VCaP (cell line): Measurements from ENCODE around the gene NFKB2.

Source experiments
- H3K27ac ChIP-seq: fragments of 450-650 bp; 2 replicates; pipeline ENCODE4 v1.5.1; 2017
- TF ChIP-seq, protein P1 (sequence below): fragments of 450-650 bp; conservative IDR thresholded peaks from 2 replicates; pipeline ENCODE4 v1.5.1; 2017; ENCODE audit warnings: mild to moderate bottlenecking, moderate library complexity

The NFKB2 gene

DNA sequence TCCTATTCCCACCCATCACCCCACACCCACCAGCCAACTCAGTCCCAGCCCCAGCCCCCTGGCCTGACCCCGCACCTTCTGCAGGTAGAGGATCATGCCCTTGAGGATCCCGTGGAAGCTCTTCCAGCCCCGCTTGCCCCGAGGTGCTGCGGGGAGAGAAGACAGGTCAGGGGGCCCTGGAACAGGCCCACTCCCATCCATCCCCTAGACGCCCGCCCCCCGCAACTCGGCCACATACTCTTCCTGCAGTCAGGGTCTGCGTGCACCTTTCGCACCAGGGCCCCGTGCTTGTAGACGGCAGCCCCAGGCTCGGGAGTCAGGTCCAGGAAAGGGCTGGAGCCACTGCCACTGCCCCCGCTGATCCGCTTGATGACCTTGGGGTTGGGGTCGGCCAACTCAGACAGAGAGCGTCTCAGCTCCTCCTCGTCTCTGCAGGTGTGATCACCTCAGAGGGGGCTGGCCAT lies 9.6 kb downstream of the NFKB2 start:
- TF ChIP-seq, protein P1, sequence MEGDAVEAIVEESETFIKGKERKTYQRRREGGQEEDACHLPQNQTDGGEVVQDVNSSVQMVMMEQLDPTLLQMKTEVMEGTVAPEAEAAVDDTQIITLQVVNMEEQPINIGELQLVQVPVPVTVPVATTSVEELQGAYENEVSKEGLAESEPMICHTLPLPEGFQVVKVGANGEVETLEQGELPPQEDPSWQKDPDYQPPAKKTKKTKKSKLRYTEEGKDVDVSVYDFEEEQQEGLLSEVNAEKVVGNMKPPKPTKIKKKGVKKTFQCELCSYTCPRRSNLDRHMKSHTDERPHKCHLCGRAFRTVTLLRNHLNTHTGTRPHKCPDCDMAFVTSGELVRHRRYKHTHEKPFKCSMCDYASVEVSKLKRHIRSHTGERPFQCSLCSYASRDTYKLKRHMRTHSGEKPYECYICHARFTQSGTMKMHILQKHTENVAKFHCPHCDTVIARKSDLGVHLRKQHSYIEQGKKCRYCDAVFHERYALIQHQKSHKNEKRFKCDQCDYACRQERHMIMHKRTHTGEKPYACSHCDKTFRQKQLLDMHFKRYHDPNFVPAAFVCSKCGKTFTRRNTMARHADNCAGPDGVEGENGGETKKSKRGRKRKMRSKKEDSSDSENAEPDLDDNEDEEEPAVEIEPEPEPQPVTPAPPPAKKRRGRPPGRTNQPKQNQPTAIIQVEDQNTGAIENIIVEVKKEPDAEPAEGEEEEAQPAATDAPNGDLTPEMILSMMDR = no peak
- no peak overlapping the region for H3K27ac ChIP-seq

DNA sequence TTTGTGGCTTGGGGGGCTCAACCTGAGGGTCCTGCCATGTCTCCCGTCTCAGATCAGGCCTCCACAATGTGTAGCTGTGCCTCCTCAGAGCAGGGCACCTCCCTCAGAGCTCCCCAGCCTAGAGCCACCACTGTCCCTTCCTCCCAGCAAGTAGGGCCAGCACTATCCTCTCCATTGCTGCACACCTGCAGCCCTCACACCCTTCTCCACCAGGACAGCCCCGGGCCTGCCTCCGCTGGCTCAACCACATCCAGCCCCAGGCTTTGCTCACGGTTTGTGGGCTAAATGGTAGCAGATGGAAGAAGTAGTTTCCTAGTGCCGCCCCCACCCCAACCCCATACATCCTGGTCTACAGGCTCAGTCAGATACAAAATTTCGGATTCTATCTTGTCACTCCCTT lies 10.1 kb downstream of the NFKB2 start:
- TF ChIP-seq, protein P1 = no peak

DNA sequence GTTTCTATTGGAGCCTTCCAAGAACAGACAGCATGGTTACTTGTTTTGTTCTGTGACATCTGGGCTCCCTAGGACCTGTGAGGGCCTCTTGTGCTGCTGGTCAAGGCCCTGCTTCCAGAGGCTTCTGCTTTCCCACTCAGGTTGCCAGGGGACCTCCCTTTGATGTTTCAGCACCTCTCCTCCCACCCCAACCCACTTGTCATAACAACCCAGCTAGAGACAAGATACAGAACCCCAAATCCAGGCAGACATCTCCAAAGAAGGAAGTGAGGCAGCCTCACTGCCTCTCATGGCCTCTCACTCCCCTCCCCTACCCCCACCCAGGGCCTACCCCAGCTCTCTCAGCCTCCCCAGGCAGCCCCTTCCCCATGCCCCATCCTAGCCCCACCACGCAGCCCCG lies 11.3 kb downstream of the NFKB2 start:
- H3K27ac ChIP-seq = no peak overlapping the region
- TF ChIP-seq, protein P1 = no peak

More for the DNA sequence above, 10.1 kb downstream of the NFKB2 start:
- no peak overlapping the region for H3K27ac ChIP-seq

DNA sequence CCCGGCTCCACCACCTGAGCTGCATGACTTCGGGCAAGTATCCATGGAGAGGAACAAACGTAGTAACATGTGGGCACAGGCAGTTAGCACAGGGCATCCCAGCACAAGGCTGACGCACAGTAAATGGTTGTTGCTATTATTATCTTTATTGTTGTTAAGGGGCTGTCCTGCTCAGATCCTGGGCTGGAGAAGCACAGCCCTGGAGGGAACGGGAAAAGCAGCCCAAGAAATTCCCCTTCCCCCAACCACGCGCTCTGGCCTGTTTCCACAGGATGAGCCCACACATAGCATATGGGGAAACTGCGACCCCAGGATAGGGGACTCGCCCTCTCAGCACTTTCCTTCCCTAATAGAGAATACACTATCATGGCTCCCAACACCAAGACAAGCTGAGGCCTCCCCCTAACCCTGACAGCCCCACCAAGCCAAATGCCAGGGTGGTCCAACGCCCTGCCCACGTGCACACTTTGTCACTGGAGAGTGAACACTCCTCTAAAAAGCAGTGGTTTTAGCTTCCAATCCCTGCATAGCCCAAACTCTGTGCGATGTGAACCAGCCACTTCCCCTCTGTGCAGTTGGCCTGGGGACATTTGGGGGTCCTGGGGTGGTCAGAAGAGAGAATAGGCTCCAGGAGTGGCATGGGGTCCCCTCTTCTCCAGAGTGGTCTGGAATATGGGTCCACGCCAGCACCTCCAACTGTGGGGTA lies 12.1 kb downstream of the NFKB2 start:
- H3K27ac ChIP-seq = no peak overlapping the region
- TF ChIP-seq, protein P1 = no peak

DNA sequence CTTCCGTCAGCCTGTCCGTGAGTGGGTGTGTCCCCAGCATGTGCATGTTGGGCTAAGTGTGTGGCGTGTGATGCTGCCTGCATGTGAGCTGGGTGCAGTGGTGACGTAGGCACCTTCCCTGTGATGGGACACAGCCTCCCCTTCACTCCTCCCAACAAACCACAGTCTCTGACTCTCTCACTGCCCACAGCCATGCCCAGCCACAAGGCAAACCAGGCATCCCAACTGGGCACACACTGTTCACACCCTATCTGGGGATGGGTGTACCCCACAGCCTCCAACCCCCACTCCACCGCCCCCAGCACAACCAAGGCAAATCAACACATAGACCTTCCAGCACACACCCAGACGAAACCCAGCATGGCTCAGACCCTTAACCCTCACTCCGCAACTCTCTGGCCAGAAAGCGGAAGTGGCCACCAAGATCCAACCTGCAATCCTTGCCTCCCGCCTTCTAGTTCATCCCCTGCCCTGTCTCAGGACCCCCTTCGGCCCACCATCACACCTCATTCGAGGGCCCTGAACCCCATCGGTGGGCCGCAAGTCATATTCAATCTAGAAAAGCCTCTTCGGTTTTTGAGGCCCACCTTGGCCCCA lies 12.7 kb downstream of the NFKB2 start:
- TF ChIP-seq, protein P1 = no peak
- H3K27ac ChIP-seq = peak overlapping the region; percentile 66; the same call in 1 of the 2 replicates

DNA sequence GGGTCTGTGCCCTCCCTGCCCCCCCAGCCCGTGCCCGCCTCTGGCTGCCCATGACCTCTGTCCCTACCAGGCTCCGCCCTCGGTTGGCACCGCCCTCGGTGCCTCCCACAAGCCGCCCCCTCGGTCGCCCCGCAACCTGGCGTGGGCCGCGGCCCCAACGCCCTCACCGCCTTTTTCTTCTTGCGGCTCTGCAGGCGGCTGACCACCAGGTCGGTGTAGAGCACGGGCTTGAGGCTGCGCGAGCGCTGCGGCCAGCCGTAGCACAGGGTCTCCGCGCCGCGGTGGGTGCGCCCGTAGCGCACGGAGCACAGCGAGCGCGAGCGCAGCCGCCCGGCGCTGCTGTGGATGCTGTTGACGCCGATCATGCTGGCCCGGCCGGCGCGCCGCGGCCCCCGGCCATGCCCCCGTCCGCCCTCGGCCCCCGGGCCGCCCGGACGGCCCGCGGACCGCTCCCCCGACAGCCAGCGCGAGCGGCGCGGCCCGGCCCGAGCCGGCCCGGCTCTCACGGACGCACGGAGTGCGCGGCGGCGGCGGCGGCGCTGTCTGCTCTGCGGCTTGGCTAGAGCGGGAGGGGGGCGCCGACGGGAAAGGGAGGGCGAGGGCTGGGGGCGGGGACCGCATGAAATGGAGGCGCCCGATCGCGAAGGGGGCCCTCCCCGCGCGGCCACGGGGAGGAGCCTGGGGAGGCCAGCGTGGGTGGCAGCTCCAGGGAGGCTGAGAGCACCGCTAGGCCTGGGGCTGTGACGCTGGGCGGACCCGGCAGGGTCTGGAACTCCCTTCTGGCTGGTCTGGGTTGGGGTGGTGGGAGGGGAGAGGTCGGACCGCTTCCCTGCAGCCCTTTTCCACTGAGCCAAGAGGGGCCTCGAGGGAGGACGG lies 13.5 kb downstream of the NFKB2 start:
- peak overlapping the region; percentile 66 for H3K27ac ChIP-seq
- TF ChIP-seq, protein P1 = no peak; the same call in 1 of the 2 replicates
